ENCODE measurements around the gene RND2.

GRCh38 chr17:43025290-43025657 is 243 bp downstream of the RND2 start:
- TF ChIP-seq, protein P1, sequence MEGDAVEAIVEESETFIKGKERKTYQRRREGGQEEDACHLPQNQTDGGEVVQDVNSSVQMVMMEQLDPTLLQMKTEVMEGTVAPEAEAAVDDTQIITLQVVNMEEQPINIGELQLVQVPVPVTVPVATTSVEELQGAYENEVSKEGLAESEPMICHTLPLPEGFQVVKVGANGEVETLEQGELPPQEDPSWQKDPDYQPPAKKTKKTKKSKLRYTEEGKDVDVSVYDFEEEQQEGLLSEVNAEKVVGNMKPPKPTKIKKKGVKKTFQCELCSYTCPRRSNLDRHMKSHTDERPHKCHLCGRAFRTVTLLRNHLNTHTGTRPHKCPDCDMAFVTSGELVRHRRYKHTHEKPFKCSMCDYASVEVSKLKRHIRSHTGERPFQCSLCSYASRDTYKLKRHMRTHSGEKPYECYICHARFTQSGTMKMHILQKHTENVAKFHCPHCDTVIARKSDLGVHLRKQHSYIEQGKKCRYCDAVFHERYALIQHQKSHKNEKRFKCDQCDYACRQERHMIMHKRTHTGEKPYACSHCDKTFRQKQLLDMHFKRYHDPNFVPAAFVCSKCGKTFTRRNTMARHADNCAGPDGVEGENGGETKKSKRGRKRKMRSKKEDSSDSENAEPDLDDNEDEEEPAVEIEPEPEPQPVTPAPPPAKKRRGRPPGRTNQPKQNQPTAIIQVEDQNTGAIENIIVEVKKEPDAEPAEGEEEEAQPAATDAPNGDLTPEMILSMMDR (IDR thresholded peaks at IDR 0.05; ENCODE audit: low read depth, low read length, missing input control): no peak
- TF ChIP-seq EGR1 (IDR thresholded peaks at IDR 0.05; ENCODE audit: low read depth in 2 of 2) (no peak), SP1 (IDR thresholded peaks at IDR 0.05) (no peak), GABPA (IDR thresholded peaks at IDR 0.05 in 1 of 2, conservative IDR thresholded peaks at IDR 0.05 in 1 of 2) (no peak), RAD21 (IDR thresholded peaks at IDR 0.05) (no peak), JUND (IDR thresholded peaks at IDR 0.05) (no peak), REST (IDR thresholded peaks at IDR 0.05) (no peak), TAF1 (conservative IDR thresholded peaks at IDR 0.05) (no peak), RXRA (IDR thresholded peaks at IDR 0.05) (no peak)
- TF ChIP-seq, protein P2, sequence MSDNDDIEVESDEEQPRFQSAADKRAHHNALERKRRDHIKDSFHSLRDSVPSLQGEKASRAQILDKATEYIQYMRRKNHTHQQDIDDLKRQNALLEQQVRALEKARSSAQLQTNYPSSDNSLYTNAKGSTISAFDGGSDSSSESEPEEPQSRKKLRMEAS (IDR thresholded peaks at IDR 0.05): no peak
- TF ChIP-seq, protein P3, sequence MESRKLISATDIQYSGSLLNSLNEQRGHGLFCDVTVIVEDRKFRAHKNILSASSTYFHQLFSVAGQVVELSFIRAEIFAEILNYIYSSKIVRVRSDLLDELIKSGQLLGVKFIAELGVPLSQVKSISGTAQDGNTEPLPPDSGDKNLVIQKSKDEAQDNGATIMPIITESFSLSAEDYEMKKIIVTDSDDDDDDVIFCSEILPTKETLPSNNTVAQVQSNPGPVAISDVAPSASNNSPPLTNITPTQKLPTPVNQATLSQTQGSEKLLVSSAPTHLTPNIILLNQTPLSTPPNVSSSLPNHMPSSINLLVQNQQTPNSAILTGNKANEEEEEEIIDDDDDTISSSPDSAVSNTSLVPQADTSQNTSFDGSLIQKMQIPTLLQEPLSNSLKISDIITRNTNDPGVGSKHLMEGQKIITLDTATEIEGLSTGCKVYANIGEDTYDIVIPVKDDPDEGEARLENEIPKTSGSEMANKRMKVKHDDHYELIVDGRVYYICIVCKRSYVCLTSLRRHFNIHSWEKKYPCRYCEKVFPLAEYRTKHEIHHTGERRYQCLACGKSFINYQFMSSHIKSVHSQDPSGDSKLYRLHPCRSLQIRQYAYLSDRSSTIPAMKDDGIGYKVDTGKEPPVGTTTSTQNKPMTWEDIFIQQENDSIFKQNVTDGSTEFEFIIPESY (IDR thresholded peaks at IDR 0.05): no peak
